COLO668 (cell line): Measurements from ENCODE around the gene BAZ1B.
A peak's percentile ranks its signal among the peaks of the same experiment; 100 is the strongest.
"Not testable (repeated sequence)": the region's sequence is repeated elsewhere in the genome, so short reads cannot be mapped to it uniquely, and the experiment has no call there.

Experiments used
- DNase-seq: peaks from one replicate; lab custom pipeline; 2025; ENCODE audit not compliant: unreplicated experiment; lab: John Stamatoyannopoulos, UW

The BAZ1B gene

DNA sequence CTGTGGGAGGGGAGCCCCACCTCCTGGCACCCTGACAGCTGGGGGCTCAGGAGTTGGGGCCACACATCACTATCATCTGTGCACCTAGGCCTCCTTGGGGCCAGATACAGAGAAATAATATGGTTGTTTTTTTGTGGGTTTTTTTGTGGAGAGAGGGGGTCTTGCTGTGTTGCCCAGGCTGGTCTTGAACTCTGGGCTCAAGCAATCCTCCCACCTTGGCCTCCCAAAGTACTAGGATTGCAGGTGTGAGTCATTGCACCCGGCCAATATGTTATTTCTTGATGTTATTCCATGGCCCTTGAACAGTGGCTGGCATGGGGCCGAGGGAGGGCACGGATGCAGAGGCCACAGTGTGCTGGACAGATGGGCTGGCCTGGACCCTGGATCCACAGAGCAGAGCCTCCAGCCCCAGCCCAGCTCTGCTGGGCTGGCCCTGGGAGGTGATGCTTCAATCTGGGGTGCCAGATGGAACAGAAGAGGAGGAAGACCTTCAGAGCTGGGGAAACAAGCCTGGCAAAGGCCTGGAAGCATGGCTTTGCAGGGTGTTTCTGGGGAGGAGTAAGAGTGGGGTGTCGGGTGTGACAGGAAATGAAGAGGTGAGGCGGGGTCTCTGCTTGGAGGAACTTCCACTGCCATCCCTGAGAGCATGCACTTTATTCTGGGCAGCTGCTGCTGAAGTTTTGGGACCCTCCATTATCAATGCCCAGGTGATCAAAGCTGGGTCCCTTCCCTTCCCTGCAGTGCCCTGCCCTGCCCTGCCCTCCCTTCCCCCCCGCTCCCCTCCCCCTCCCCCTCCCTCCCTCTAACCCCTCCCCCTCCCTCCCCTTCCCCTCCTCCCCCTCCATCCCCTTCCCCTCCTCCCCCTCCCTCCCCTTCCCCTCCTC, 92.2 kb downstream of the BAZ1B start:
- no peak for DNase-seq

GRCh38 chr7:73429215-73429614, 92.9 kb downstream of the BAZ1B start:
- peak; percentile 86 for DNase-seq

DNA sequence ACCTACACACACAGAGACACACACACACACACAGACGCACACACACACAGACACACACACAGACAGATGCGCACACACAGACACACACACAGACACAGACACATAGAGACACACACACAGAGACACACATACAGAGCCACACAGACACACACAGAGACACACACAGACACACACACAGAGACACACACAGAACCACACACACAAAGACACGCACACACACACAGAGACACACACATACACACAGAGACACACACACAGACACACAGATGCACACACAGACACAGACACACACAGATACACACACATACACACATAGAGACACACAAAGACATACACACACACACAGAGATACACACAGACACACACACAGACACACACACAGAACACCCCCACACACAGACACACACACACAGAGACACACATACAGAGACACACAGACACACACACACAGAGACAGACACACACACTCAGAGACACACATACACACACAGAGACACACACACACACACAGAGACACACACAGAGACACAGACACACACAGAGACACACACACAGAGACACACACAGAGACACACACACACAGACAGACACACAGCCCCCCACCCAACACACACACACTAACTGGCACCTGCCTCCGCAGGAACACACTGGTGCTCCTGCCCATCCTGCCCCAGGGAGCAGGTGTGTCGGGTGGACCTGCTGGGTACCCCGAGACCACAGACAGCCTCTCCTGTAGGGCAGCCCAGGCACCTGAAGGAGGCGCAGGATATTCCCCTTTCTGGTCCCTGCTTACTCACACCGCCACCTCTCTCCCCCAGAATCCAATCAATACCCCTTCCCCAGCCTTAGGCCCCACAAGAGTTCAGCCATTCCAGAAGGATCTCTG, 93.9 kb downstream of the BAZ1B start:
- DNase-seq = peak; percentile 30

DNA sequence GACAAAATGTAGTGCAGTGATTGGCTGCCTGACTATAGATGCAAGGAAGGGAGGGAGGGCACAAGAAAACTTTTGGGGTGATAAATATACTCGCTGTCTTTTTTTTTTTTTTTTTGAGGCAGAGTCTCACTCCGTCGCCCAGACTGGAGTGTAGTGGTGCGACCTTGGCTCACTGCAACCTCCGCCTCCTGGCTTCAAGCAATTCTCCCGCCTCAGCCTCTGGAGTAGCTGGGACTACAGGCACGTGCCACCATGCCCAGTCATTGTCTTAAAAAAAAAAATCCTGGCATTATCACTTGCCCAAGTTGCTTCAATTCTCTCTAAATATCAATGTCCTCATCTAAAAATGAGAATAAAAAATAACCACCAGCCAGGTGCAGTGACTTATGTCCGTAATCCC, 96.1 kb downstream of the BAZ1B start:
- no peak for DNase-seq

DNA sequence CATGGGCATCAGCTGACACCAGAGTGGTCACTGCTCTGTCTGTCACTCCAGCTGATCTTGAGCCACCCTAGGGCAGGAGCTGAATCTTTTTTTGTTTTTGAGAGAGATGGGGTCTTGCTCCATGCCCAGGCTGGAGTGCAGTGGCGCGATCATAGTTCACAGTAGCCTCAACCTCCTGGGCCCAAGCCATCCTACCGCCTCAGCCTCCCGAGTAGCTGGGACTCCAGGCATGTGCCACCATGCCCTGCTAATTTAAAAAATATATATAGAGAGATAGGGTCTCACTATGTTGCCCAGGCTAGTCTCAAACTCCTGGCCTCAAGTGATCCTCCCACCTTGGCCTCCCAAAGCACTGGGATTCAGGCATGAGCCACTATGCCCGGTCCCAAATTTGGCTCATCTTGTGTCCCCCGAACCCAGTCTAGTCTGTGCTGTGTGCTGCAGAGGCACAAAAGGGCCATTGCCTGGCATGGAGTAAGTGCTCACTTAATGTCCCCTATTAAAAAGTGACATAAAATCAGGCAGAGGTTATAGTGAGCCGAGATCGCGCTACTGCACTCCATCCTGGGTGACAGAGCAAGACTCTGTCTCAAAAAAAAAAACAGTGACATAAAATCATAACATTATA, 96.6 kb downstream of the BAZ1B start:
- DNase-seq = no peak

DNA sequence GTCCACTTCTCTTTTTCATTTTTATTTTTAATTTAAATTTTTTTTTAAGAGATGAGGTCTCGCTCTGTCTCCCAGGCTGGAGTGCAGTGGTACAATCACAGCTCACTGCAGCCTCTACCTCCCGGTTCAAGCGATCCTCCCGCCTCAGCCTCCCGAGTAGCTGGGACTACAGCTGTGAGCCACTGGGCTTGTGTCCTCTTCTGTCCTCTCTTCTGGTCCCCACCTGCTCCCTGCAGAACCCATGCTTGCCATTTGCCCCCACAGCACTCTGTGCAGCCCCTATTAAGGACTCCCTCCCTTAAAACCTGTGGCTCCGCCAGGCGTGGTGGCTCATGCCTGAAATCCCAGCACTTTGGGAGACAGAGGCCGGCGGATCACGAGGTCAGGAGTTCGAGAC, 97.6 kb downstream of the BAZ1B start:
- no peak for DNase-seq

DNA sequence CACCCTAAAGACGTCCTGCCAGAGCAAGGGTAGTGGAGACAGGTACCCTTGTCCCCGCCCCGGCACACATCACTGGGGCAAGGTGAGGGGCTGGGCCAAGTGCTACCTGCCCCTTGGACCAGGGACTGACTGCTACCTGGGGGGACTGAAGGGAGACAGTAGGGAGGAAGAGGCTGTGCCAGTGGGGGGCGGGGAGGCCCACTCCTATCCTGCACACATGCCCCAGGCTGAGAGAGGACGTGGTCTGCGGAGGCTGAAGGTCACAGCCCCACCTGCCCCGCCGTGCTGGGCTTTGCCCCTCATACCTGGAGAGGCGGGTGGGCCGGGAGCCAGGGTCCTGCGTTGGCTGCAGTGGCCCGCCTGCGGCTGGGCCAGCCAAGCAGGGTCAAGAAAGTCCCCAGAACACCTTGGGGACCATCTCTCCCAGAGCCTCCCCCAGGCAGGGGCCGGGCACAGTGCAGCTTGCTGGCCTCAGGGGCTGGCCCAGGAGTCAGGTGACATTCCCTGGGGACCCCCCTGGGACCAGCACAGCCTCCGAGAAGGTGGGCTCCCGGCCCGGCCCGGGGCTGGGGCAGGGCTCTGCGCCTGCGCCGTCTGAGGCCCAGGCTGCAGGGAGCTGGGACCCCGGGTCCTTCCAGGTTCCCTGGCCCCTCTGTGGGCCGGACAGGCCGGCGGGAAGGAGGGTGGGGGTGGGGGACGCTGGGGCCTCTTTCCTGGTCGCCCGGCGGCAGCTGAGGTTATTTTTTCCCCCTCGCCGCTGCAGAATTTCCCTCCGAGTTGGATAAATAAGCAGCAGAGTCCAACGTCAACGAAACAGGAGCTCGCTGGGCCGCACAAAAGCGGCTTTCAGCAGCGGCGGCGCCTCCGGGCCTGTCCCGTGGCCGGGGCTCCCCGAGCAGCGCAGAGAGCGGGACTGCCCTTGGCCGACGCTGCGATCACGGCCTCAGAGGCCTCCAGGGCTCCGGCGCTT, 98.3 kb downstream of the BAZ1B start:
- peak; percentile 21 for DNase-seq

DNA sequence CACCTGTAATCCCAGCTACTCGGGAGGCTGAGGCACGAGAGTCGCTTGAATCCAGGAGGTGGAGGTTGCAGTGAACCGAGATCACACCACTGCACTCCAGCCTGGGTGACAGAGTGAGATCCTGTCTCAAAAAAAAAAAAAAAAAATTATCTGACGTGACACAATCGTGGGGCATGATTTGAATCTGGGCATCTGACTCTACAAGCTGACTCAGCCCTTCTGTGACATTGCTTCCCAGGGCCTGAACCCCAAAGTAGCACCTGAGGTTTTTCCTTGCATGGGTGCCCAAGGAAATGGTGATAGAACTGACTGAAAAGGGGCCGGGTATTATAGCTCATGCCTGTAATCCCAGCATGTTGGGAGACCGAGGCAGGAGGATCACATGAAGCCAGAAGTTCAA, 101.5 kb downstream of the BAZ1B start:
- DNase-seq = not testable (repeated sequence)

- peak; percentile 75 for DNase-seq
These were observed 102.1 kb downstream of the BAZ1B start for GRCh38 chr7:73420016-73420415.

DNA sequence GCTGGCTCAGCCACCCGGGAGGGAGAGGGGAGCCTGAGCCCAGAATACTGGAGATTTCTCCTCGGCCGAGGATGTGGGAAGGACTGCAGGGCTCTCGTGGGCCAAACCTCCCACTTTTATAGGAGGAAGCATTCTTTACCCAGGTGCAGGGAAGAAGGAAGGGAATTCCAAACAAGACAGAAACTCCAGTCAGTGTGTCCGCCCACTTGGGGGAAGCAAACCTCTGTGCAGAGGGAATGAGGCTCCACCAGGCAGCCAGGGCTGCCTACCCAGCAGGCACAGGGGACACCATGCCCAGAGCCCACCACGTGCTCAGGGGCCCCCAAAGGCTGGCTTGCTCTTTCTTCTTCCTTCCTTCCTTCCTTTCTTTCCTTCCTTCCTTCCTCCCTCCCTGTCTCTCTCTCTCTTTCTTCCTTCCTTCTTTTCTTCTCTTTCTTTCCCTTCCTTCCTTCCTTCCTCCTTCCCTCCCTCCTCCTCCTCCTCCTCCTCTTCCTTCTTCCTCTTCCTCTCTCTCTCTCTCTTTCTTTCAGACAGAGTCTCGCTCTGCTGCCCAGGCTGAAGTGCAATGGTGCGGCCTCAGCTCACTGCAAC, 103.9 kb downstream of the BAZ1B start:
- no peak for DNase-seq

DNA sequence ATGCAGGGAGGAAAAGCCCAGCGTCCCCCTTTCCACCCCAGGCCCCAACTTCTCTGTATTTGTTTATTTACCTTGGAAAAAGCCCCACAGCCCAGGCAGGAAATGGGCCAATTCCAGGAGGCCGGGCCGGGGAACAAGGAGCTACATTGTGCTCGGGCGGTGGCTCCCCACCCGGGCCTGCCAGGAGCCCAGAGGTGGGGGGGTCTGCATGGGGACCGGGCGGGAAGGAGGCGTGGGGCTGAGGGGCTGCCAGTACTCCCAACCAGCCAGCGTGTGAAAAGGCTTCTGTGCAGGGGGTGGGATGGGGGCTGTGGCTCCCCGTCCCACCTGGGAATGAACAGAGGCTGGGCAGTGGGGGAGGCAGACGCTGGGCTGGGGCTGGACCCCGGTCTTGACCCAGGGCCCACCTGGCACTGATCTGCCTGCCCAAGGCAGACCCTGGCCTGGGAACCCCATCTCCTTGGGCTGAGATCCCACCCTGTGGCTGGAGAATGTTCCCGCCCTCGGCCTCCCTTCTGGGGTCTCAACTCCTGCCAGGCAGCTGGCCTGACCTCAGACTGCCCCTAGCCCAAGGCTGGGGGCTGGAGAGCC, 111.5 kb downstream of the BAZ1B start:
- not testable (repeated sequence) for DNase-seq

GRCh38 chr7:73404860-73405259, 117.2 kb downstream of the BAZ1B start:
- not testable (repeated sequence) for DNase-seq

DNA sequence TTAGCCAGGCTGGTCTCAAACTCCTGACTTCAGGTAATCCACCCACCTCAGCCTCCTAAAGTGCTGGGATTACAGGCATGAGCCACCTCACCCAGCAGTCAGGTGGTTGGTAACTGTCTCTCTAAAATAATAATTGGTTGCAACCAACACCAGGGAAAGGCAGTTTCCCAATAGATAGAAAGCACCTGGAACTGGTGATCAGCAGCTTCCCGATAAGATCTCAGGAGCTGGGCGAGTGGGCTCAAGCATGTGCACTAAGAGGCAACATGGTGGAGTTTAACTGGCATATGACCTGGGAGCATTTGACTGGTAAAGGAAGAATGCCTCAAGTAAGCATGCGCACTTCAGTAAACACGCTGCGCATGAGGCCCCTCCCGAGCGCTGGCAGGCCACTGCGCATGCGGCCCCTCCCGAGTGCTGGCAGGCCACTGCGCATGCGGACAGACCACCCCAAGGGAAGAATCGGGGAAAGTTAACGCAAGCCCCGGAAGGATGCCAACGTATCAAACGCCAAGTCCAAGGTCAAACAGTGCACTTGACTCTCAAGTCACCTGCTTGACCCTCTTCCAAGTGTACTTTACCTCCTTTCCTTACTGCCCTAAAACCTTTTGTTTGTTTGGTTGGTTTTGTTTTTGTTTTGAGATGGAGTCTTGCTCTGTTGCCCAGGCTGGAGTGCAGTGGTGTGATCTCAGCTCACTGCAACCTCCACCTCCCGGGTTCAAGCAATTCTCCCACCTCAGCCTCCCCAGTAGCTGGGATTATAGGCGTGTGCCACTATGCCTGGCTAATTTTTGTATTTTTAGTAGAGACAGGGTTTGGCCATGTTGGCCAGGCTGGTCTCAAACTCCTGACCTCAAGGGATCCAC, 122.7 kb downstream of the BAZ1B start:
- not testable (repeated sequence) for DNase-seq

DNA sequence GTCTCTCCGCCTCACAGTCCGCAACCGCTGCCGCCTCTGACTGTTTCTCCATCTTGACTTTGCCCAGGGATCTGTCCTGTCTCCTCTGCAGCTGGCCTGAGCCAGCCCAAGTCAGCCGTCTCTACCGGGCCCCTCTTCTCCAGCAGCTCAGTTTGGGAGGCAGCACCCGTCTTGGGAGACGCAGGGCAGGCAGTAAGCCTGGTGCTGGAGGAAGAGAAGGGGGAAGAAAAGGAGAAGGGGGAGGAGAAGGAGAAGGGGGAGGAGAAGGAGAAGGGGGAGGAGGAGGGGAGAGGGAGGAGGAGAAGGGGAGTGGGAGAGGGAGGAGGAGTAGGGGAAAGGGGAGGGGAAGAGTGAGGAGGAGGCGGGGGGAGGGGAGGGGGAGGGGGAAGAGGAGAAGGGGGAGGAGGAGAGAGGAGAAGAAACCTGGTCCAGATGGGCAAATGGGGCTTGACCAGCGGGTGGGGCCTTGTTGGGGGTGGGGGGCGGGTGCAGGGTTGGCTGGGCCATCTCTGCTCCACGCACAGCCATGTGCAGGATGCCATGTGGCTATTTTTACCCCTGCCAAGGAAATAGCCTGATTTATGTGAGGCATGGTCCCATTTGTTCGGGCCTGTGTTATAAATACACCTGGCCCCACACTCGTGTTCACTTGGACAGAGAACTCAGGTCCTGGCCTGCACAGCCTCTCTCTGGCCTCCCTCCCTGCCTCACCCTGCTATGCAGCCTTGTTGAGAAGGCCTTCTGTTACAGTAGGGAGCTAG, 124.4 kb downstream of the BAZ1B start:
- no peak for DNase-seq

DNA sequence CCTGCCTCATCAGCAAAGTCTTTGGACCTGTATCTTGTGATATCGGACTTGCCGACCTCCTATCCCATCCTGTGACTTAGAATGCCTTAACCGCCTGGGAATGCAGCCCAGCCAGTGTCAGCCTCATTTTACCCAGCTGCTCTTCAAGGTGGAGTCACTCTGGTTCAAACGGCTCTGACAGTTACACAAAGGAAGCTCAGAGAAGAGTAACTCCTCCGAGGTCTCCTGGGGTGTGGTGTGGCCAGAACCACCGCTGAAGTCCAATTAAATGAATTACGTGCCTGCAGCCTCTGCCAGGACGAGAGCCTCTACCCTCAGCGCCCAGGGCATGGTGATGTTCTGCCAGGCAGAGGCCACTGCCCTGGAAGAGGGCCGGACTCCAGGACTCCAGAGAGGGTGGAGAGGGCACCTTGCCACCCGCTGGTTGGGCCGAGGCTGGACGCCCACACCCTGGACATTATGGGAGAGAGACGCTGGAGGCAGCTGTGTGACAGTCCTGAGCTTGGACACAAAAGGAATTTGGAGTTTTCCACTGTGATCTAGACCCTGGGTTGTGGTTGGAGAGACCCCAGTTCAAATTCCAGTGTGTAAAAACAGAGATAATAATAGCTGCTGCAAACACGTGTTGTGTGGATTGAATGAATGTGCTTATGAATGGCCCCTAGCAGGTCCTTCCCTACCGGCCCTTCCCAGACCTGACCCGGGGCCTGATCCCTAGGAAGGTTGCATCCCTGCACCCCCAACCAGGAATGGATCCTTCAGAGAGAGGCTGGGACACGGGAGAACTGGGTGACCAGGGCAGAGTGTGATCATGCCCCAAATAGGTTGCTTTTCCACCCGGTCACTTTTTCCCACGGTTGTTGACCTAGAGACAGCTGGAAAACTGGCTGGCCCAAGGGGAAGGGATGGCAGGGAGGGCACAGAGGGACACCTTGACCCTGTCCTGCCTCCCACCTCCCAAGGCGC, 126.3 kb downstream of the BAZ1B start:
- DNase-seq = no peak

- no peak for DNase-seq
These were observed 127.7 kb downstream of the BAZ1B start for GRCh38 chr7:73394422-73394821.

- DNase-seq = no peak
These were observed 130.7 kb downstream of the BAZ1B start for GRCh38 chr7:73391396-73391795.
